GM18858 (cell line): ENCODE data around the gene UPP1.

Experiments
- ATAC-seq: cut with Tn5 transposase; IDR thresholded peaks from one replicate; pipeline ENCODE4 v1.9.1; 2021; ENCODE audit not compliant: unreplicated experiment

The UPP1 gene

DNA sequence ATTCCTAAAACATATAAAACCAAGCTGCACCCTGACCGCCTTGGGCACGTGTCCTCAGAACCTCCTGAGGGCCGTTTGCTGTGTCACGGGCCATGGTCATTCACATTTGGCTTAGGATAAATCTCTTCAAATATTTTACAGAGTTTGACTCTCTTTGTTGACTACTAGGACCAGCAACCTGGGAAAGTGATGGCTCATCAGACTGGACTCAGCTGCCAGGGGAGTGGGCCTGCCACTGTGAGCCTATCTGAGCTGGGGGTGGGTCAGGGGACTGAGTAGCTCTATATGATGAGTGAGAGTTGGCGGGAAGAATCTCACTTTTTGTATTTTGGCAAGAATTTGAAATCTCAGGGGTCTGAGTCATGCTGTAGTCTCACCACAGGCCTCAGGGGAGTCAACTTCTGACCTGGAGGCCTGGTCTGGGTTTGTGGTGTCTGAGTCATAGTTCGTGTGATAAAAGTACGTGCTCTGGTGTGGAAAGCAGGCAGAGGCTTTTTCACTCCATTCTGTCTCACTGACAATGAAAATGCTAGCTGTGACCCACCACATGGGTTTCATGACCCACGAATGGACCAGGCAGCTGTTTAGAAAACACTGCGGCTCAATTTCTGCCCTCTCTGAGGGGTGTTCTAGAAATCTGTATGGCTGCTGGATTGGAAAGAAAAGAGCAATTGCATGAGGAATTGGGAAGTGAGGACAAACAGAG, 4.2 kb upstream of the UPP1 start:
- ATAC-seq: peak; percentile 75

GRCh38 chr7:48085433-48085791, 3.7 kb upstream of the UPP1 start:
- no peak for ATAC-seq

GRCh38 chr7:48085942-48086341, 3.1 kb upstream of the UPP1 start:
- ATAC-seq: no peak

GRCh38 chr7:48087349-48087748, 1.7 kb upstream of the UPP1 start:
- ATAC-seq: peak; percentile 27

GRCh38 chr7:48088559-48089045, 463 bp upstream of the UPP1 start:
- ATAC-seq: peak; percentile 36

DNA sequence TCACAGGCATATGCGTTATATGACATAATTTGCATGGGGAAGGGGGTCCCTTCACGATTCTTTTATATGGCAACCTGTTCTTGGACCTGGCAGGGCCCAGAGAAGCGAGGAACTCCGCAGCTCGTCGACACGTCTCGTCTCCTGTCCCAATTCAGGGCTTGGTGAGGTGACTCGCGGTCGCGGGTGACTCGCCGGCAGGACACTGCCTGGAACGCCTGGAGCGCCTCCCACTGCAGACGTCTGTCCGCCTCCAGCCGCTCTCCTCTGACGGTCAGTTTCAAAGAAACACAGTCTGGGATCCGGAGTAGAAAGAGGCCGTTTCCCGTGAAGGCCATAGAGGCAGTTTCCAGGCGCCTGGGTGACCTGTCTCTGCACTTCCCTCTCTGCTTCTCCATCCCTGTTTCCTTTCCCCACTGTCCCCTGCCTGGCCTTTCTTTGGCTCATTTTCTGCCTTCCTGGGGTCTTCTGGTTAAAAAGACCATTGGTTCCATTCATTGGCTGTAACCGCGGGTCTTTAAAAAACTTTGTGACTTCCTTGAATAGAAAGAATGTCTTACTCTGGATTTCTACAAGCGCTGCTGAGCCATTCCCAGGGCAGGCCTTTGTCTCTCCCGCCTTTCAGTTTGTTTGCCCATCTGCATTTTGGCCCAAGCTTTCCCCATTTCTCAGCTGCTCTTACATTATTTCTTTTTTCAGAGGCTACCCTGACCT, 1.2 kb downstream of the UPP1 start:
- no peak for ATAC-seq

- ATAC-seq: no peak
These were observed 2.7 kb downstream of the UPP1 start for GRCh38 chr7:48091506-48092433.

DNA sequence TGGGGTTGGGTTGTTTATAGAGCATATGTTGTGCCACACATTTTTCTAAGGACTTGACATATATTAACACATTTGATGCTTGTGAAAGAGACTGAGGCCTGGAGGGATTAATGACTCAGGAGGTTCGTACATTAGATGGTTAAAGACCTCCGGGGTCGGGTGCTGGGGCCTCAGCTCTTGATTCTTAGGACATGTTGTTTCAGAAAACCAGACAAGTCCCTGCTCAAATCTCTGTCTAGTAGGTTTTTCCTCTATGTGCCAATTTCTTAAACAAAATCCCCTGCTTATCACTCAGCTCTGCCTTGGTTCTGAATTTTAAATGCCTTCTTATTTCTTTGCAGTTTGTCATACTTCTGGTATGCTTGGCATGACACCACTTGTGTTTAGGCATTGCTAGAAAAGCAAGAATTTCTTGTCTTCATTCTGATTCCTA, 5.8 kb downstream of the UPP1 start:
- ATAC-seq: no peak

DNA sequence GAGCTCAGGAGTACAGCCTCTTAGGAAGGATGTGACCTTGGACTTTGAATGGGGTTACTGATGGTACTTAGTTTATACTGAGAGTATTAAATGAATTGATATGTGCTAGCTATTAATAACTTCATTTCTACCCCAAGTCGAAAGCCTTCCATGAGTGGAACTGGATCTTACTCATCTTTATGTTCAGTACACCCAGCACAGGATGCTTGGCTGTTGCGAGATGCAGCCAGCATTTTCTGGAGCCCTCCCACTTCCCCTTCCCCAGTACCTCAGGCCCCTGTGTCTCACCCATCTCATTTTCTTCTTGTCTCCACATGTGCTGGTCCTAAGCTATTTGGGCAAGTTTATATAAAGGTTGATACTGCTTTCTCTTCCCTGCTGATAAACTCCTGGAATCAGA, 7.2 kb downstream of the UPP1 start:
- ATAC-seq: no peak

- ATAC-seq: no peak
These were observed 8.6 kb downstream of the UPP1 start for GRCh38 chr7:48097521-48098231.

GRCh38 chr7:48098846-48099245, 9.8 kb downstream of the UPP1 start:
- no peak for ATAC-seq

GRCh38 chr7:48099781-48100180, 10.7 kb downstream of the UPP1 start:
- no peak for ATAC-seq

DNA sequence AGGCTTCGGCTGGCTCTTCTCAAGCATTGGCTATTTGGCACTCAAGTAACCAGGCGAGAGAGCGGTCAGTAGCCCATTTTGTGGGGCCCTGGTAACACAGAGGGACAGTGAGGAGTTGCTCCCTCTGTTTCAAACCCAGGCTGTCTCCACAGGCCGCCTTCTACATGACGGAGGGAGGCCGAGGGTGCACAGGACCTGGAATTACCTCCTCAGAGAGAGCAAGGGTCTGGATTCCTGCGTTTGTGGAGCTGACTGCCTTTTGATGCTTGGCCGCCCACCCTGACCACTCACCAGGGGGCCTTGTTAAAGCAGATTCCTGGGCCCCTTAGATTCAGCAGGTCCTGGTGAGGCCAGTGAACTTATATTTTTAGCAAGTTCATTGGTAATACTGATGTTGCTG, 12.3 kb downstream of the UPP1 start:
- ATAC-seq: no peak

DNA sequence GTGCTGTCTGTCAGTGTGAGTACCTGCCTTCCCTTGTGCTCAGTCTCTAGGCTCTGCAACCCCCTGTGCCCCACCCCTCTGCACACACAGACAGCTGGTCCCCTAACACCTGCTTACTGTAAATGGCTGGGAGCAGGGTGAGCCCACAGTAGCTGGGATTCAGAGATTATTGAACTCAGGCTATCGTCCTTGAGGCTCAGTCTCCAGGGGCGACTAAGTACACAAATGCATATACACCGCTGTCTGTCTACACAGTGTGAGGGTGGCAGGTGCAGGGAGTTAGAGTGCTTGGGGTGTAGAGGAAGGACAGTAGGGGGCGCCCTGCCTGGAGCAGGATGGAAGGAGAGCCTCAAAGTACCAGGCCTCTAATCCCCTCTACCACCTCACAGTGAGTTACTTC, 12.9 kb downstream of the UPP1 start:
- ATAC-seq: no peak

- ATAC-seq: no peak
These were observed 13.5 kb downstream of the UPP1 start for GRCh38 chr7:48102530-48102929.

DNA sequence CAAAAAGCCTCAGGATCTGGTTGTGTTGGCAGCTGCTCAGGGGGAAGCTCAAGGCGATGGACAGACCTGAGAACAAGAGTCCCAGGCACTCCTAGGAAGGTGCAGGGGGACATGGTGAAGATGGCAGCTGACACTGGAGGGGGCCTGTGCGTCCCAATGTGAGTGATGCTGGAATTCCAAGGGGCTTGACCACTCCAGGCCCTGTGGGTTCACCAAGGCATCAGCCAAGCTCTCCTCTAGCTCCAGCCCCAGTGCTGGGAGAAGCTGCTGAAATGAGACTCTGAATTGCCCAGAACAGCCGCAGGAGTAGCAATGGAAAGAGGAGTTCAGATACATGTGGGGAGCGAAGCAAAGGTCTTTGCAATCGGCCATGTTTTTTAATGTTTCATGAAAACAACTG, 16.0 kb downstream of the UPP1 start:
- ATAC-seq: no peak

GRCh38 chr7:48106906-48107659, 18.0 kb downstream of the UPP1 start:
- ATAC-seq: no peak

- ATAC-seq: no peak
These were observed 18.9 kb downstream of the UPP1 start for GRCh38 chr7:48107926-48108472.

DNA sequence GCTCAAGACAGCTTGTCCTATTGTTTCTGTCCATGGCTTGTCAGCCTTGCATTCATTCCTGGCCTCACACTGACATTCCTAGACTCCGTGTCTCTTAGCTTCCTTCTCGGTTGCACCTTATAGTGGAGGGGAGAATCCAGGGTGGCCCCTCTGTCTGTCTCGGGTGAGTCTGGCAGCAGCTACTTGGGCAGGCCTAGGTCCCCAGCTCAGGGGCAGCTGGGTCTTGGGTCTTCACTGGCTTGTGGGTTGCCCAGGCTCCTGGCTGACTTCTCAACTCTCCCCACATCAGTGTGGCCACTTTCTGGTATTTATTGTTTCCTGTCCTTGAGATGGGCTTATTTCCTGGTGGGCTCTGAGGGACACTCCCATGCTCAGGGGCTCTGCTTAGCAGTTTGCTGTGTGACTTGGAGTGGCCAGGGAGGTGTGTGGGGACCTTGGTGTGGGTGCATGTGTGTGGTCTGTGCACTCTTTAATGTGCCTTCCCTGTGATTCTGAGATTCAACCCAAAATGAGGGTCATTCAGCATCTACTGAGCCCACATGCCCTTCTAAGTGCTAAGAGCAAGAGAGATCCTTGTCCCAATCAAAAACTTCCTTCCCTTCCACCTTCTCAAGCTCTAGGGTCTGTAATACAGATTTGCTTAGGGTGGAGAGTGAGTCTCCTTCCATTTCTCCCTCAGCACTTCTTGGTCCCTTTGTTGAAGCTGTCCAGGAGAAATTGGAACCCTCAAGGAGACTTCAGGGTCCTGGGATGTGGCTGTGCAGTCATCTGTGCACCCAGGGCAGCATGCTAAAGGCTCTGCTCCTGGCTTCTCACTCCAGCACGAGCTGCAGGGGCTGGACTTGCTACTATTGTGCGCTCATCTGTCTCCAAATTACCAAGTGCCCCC, 20.1 kb downstream of the UPP1 start:
- ATAC-seq: no peak
